GM21423 (cell line): ENCODE data around the gene KIAA0513.
A peak's percentile ranks its signal among the peaks of the same experiment; 100 is the strongest.
"Not testable (repeated sequence)": the region's sequence is repeated elsewhere in the genome, so short reads cannot be mapped to it uniquely, and the experiment has no call there.

ENCODE experiments used
- ATAC-seq: cut with Tn5 transposase; IDR thresholded peaks from one replicate; pipeline ENCODE4 v1.9.1; 2021; ENCODE audit warnings: mild to moderate bottlenecking, moderate library complexity; ENCODE audit not compliant: unreplicated experiment

The KIAA0513 gene

GRCh38 chr16:85047867-85048455, 20.4 kb downstream of the KIAA0513 start:
- ATAC-seq: no peak

GRCh38 chr16:85048921-85049562, 21.4 kb downstream of the KIAA0513 start:
- no peak for ATAC-seq

- no peak for ATAC-seq
These were observed 22.2 kb downstream of the KIAA0513 start for GRCh38 chr16:85049706-85050305.

GRCh38 chr16:85051067-85051581, 23.5 kb downstream of the KIAA0513 start:
- no peak for ATAC-seq

- ATAC-seq: no peak
These were observed 24.1 kb downstream of the KIAA0513 start for GRCh38 chr16:85051683-85052082.

GRCh38 chr16:85052536-85052935, 24.9 kb downstream of the KIAA0513 start:
- ATAC-seq: no peak

GRCh38 chr16:85054321-85054720, 26.7 kb downstream of the KIAA0513 start:
- not testable (repeated sequence) for ATAC-seq

- no peak for ATAC-seq
These were observed 27.4 kb downstream of the KIAA0513 start for GRCh38 chr16:85054948-85055492.

GRCh38 chr16:85055493-85056210, 28.1 kb downstream of the KIAA0513 start:
- peak; percentile 90 for ATAC-seq

- no peak for ATAC-seq
These were observed 28.7 kb downstream of the KIAA0513 start for GRCh38 chr16:85056211-85056748.

GRCh38 chr16:85057212-85057889, 29.8 kb downstream of the KIAA0513 start:
- no peak for ATAC-seq

- no peak for ATAC-seq
These were observed 30.4 kb downstream of the KIAA0513 start for GRCh38 chr16:85057948-85058347.

- no peak for ATAC-seq
These were observed 31.3 kb downstream of the KIAA0513 start for GRCh38 chr16:85058909-85059308.

GRCh38 chr16:85061566-85061965, 34.0 kb downstream of the KIAA0513 start:
- no peak for ATAC-seq

GRCh38 chr16:85062323-85062722, 34.7 kb downstream of the KIAA0513 start:
- ATAC-seq: no peak

GRCh38 chr16:85062845-85063244, 35.2 kb downstream of the KIAA0513 start:
- no peak for ATAC-seq

- no peak for ATAC-seq
These were observed 36.6 kb downstream of the KIAA0513 start for GRCh38 chr16:85064186-85064585.

- ATAC-seq: no peak
These were observed 37.5 kb downstream of the KIAA0513 start for GRCh38 chr16:85065099-85065498.

- ATAC-seq: no peak
These were observed 38.8 kb downstream of the KIAA0513 start for GRCh38 chr16:85066346-85066885.

GRCh38 chr16:85067024-85067423, 39.4 kb downstream of the KIAA0513 start:
- ATAC-seq: no peak
